PC-9 (cell line): ENCODE results near the gene CLDN11. TPM values are rescaled to one million over a fixed set of nuclear protein-coding genes. Genes with fewer than 3 reads are reported as not detected.

Source experiments
- BruUV-seq: library from RNA; stranded (reverse); fragments of 400-500 nt; replicated peaks from 2 replicates; lab custom pipeline; 2021; lab: Mats Ljungman, UMichigan
- CTCF ChIA-PET: fragments of 300-600 bp; sonication (Branson Sonifier 250); formaldehyde crosslinking; loops from one replicate; lab custom pipeline; 2022; ENCODE audit warnings: antibody characterized with exemption; lab: Charles Lee
- POLR2A ChIA-PET: fragments of 300-600 bp; sonication (Branson Sonifier 250); formaldehyde crosslinking; loops from one replicate; lab custom pipeline; 2022; ENCODE audit warnings: antibody characterized with exemption; ENCODE audit not compliant: unreplicated experiment; lab: Charles Lee
- DNase-seq, 2 experiments: peaks; one replicate each; pipeline versions ENCODE4 v3.0.0 to v3.0.0-alpha.2; 2015 to 2022; ENCODE audit warnings: mixed read lengths in 1 of 2
- H2AFZ ChIP-seq: fragments of 200-600 bp; sonication (generic); 2 replicates; pipeline ENCODE4 v1.8.1; 2017; ENCODE audit warnings: antibody characterized with exemption
- H3F3A ChIP-seq: fragments of 200-600 bp; sonication (generic); 2 replicates; pipeline ENCODE4 v1.8.1; 2017; ENCODE audit warnings: antibody characterized with exemption, mild to moderate bottlenecking, low read depth; ENCODE audit not compliant: insufficient read depth
- H3K27ac ChIP-seq: fragments of 200-600 bp; sonication (generic); 2 replicates; pipeline ENCODE4 v1.6.1; 2016; ENCODE audit warnings: mixed run types
- H3K27me3 ChIP-seq: fragments of 200-600 bp; sonication (generic); 2 replicates; pipeline ENCODE4 v1.6.1; 2016; ENCODE audit warnings: low read depth, mixed run types; ENCODE audit not compliant: insufficient read depth
- H3K36me3 ChIP-seq: fragments of 200-600 bp; sonication (generic); 2 replicates; pipeline ENCODE4 v1.6.1; 2016; ENCODE audit warnings: low read depth, mixed run types
- H3K4me1 ChIP-seq: fragments of 200-600 bp; sonication (generic); replicated peaks from 2 replicates; pipeline ENCODE4 v1.6.1; 2016; ENCODE audit warnings: mixed run types; ENCODE audit not compliant: insufficient read depth
- H3K4me2 ChIP-seq: fragments of 200-600 bp; sonication (generic); 2 replicates; pipeline ENCODE4 v1.6.1; 2017; ENCODE audit warnings: mixed run types
- H3K4me3 ChIP-seq: fragments of 200-600 bp; sonication (generic); 2 replicates; pipeline ENCODE4 v1.6.1; 2016; ENCODE audit warnings: mixed run types
- H3K79me2 ChIP-seq: fragments of 200-600 bp; sonication (generic); 2 replicates; pipeline ENCODE4 v1.6.1; 2017; ENCODE audit warnings: low read depth, mixed run types
- H3K9me2 ChIP-seq: fragments of 200-600 bp; sonication (generic); 2 replicates; pipeline ENCODE4 v1.8.1; 2017; ENCODE audit warnings: mild to moderate bottlenecking; ENCODE audit not compliant: insufficient read depth
- H3K9me3 ChIP-seq: fragments of 200-600 bp; sonication (generic); 2 replicates; pipeline ENCODE4 v1.8.1; 2016; ENCODE audit warnings: low read depth; ENCODE audit not compliant: insufficient read depth
- H4K20me1 ChIP-seq: fragments of 200-600 bp; sonication (generic); 2 replicates; pipeline ENCODE4 v1.8.1; 2017; ENCODE audit not compliant: insufficient read depth
- EZH2 ChIP-seq: fragments of 200-600 bp; sonication (generic); IDR thresholded peaks from 2 replicates; pipeline ENCODE4 v1.8.0; 2017; ENCODE audit warnings: antibody characterized with exemption, low read depth
- intact Hi-C: fragments of 100-400 bp; cut with micrococcal nuclease; formaldehyde crosslinking; loops from one replicate; pipeline ENCODE4 v1.10.0; 2022; ENCODE audit not compliant: unreplicated experiment
- total RNA-seq: library from RNA; stranded (reverse); gene quantifications from 2 replicates; pipeline ENCODE4 v1.2.3, GENCODE V29; 2021
- TF ChIP-seq, protein P1 (sequence below): fragments of 200-600 bp; sonication (generic); conservative IDR thresholded peaks from 2 replicates; pipeline ENCODE4 v1.6.1; 2017; ENCODE audit warnings: mixed run types, antibody characterized with exemption, mild to moderate bottlenecking, moderate library complexity

CLDN11 gene
- total RNA-seq, 1 experiment from 2014 or later: 1.4 TPM

DNA sequence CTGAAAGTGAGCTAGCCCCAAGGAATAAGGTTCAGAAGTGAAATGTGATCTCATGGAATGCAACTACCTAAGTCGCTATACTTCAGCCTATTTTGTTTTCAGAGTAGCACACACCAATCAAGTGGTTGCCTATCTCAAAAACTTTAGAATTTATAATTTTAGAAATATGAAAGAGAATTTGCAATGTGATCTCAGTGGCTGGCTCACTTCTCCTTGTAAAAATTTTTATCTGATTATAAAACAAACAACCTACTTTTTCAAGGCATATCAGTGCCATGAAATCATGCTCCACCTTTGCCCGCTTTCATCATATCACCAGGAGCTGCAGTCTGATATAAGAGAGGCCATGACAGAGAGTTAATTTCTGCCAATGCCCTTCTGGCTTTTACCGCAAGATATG is 47.3 kb downstream of the CLDN11 start:
- peaks cover 13% of the 10 kb centered on the region for H3F3A ChIP-seq
- TF ChIP-seq, protein P1, sequence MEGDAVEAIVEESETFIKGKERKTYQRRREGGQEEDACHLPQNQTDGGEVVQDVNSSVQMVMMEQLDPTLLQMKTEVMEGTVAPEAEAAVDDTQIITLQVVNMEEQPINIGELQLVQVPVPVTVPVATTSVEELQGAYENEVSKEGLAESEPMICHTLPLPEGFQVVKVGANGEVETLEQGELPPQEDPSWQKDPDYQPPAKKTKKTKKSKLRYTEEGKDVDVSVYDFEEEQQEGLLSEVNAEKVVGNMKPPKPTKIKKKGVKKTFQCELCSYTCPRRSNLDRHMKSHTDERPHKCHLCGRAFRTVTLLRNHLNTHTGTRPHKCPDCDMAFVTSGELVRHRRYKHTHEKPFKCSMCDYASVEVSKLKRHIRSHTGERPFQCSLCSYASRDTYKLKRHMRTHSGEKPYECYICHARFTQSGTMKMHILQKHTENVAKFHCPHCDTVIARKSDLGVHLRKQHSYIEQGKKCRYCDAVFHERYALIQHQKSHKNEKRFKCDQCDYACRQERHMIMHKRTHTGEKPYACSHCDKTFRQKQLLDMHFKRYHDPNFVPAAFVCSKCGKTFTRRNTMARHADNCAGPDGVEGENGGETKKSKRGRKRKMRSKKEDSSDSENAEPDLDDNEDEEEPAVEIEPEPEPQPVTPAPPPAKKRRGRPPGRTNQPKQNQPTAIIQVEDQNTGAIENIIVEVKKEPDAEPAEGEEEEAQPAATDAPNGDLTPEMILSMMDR: no peak
- TF ChIP-seq EZH2: no peak
- H3K27ac ChIP-seq: peak overlapping the region; percentile 40
- no peaks in the 10 kb centered on the region for H3K9me2 ChIP-seq
- H4K20me1 ChIP-seq: no peaks in the 10 kb centered on the region
- no TSS peak for BruUV-seq
- intact Hi-C loops: no loop called here
- H3K9me3 ChIP-seq: no peaks in the 10 kb centered on the region
- H3K36me3 ChIP-seq: no peaks in the 10 kb centered on the region
- no peak overlapping the region for H2AFZ ChIP-seq
- no peaks in the 10 kb centered on the region for H3K27me3 ChIP-seq
- no peaks in the 10 kb centered on the region for H3K79me2 ChIP-seq
- peaks cover 29% of the 10 kb centered on the region for H3K4me1 ChIP-seq
- ChIA-PET CTCF (interaction anchor here (0.8 to 1.0 kb wide), 2 partner anchors 26 to 52 kb away, joined by 3 read pairs; no protein-coding TSS in a partner anchor), POLR2A (no interaction called here)
- peak overlapping the region; percentile 49 for H3K4me2 ChIP-seq
- no peak overlapping the region for H3K4me3 ChIP-seq
- DNase-seq: peak; percentile 14 to 84

DNA sequence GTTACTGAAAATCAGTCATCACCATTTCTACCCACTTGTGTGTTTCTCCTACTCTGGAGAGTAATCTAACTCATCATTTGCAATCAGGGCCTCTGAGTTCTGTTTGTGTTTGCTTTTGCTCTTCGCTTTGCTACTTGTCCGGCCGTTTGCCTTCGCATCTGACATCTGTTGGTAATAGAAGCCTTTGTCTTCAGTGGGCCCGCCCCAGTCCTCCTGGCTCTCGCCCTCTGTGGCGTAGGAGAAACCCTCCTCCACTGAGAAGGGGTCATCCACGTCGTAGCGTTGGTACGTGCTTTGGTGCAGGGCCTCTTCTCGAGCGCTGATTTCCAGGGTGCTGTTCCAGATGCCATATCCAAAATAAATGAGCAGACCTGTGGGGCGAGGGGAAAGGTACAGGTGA is 48.3 kb downstream of the CLDN11 start:
- POLR2A ChIA-PET: interaction anchor here (0.7 kb wide), 1 partner anchor 493 kb away, joined by 5 read pairs; no protein-coding TSS in a partner anchor
- CTCF ChIA-PET: no interaction called here

DNA sequence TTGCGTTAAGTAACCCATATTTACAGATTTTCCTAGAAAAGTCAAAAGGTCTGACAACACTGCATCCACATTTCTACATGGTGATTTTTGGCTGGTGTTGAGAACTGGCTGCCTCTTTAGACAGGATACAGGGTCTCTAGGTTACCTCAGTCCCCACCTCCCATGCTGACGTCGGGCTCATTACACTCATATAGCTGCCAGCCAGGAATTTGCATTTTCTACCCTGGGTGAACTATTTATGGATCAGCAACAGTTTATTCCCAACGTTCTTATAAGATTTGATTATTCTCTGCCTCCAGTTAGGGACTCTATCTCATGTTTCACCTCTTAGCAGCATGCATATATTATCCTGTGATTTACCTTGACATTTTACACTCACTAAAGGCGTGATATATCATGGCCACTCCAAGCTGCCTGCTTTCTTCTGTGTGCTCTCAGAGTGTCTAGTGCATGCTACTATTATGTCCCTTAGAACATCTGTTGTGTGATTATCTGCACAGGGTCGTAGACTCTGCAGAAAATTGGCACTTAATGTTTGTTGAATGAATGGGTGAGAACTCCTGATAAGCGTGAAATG is 49.0 kb downstream of the CLDN11 start:
- ChIA-PET CTCF (no interaction called here), POLR2A (interaction anchor here (0.7 kb wide), 1 partner anchor 494 kb away, joined by 5 read pairs; no protein-coding TSS in a partner anchor)
- Histone ChIP-seq H3K4me2 (no peak overlapping the region), H3K4me1 (peaks cover 29% of the 10 kb centered on the region), H2AFZ (no peak overlapping the region), H3K79me2 (no peaks in the 10 kb centered on the region), H3K4me3 (no peak overlapping the region), H3K27ac (no peak overlapping the region), H3K36me3 (no peaks in the 10 kb centered on the region), H3K9me3 (no peaks in the 10 kb centered on the region), H3F3A (peaks cover 13% of the 10 kb centered on the region), H4K20me1 (no peaks in the 10 kb centered on the region), H3K27me3 (no peaks in the 10 kb centered on the region), H3K9me2 (no peaks in the 10 kb centered on the region)
- DNase-seq: peak in 1 of 2 experiments; percentile 21
- intact Hi-C loops: no loop called here
- BruUV-seq: no TSS peak
- TF ChIP-seq EZH2: no peak

More for the DNA sequence above, 48.3 kb downstream of the CLDN11 start:
- H3K4me1 ChIP-seq: peaks cover 29% of the 10 kb centered on the region
- peaks cover 13% of the 10 kb centered on the region for H3F3A ChIP-seq
- H3K79me2 ChIP-seq: no peaks in the 10 kb centered on the region
- intact Hi-C loops: no loop called here
- no peak overlapping the region for H3K27ac ChIP-seq
- no peaks in the 10 kb centered on the region for H3K9me3 ChIP-seq
- peak in 1 of 2 experiments; percentile 6 for DNase-seq
- no peaks in the 10 kb centered on the region for H4K20me1 ChIP-seq
- H2AFZ ChIP-seq: no peak overlapping the region
- H3K4me2 ChIP-seq: no peak overlapping the region
- H3K36me3 ChIP-seq: no peaks in the 10 kb centered on the region
- TF ChIP-seq, protein P1: no peak
- no peak for TF ChIP-seq EZH2
- H3K9me2 ChIP-seq: no peaks in the 10 kb centered on the region
- no TSS peak for BruUV-seq
- no peak overlapping the region for H3K4me3 ChIP-seq
- H3K27me3 ChIP-seq: no peaks in the 10 kb centered on the region
